Measurements from ENCODE around the gene MPPED1.

DNA sequence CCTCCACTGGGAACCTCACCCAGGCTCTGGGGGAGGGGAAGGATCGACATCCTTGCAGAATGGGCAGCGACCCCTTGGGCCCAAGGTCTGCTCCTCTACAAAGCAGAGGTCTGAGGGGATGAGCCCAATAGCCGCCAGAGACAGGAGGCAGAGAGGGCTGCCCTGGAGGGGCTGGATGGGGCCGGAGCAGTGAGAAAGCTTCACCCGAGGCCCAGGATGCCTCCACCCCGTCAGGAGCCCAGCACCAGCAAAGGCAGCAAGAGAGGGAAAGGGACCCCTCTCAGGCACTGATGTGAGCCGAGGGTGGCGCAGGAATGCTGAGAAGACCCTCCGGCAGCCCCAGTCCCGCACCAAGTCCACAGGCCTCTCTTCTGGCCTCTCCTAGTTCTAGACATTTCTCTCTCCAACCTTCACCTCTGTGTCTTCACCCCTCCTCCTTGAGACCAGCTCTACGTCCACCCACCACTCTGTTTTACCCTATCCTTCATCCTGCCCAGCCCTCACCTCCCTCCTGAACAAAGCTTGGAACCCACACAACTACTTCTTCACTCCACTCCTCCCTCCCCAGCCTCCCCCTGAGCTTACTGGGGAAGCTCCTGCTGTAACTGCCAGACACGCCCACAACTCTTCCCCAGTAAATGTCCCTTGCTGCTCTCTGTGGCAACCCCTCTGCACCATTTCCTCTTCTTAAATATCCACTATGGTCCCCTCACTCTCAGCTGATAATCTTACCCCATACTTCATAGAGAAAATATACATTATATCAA is 131.9 kb downstream of the MPPED1 start:
- no peak for TF ChIP-seq CTCF (IDR thresholded peaks at IDR 0.05)
- no peak for TF ChIP-seq POLR2A (IDR thresholded peaks at IDR 0.05)
- TF ChIP-seq POLR2AphosphoS5 (IDR thresholded peaks at IDR 0.05) = no peak

Data from upper lobe of left lung (tissue), 4 donors.